OCI-LY1 (cell line): ENCODE results near the gene SCUBE2.

ENCODE experiments used
- H2AFZ ChIP-seq: fragments of 200-600 bp; sonication (generic), shearing (Covaris generic); 2 replicates; pipeline ENCODE4 v1.6.0; 2014; ENCODE audit warnings: antibody characterized with exemption, mild to moderate bottlenecking, low read length
- H3F3A ChIP-seq: fragments of 200-600 bp; sonication (generic), shearing (Covaris generic); 2 replicates; pipeline ENCODE4 v1.6.0; 2014; ENCODE audit warnings: mild to moderate bottlenecking, antibody characterized with exemption, low read length, moderate library complexity; ENCODE audit not compliant: insufficient read depth
- H3K27ac ChIP-seq: fragments of 200-600 bp; sonication (generic); 2 replicates; pipeline ENCODE4 v1.5.1; 2014; ENCODE audit warnings: low read length, mixed run types, mild to moderate bottlenecking, low read depth; ENCODE audit not compliant: poor library complexity, severe bottlenecking
- H3K27me3 ChIP-seq: fragments of 200-600 bp; sonication (generic); 2 replicates; pipeline ENCODE4 v1.6.0; 2014; ENCODE audit warnings: antibody characterized with exemption, mild to moderate bottlenecking, low read length, moderate library complexity; ENCODE audit not compliant: insufficient read depth
- H3K36me3 ChIP-seq: fragments of 200-600 bp; sonication (generic); 2 replicates; pipeline ENCODE4 v1.6.1; 2014; ENCODE audit warnings: mild to moderate bottlenecking, antibody characterized with exemption, low read length, moderate library complexity, mixed read lengths; ENCODE audit not compliant: insufficient read depth
- H3K4me1 ChIP-seq: fragments of 200-600 bp; sonication (generic); 2 replicates; pipeline ENCODE4 v1.5.1; 2014; ENCODE audit warnings: mild to moderate bottlenecking, low read length, moderate library complexity; ENCODE audit not compliant: insufficient read depth, severe bottlenecking
- H3K4me2 ChIP-seq: fragments of 200-600 bp; sonication (generic), shearing (Covaris generic); 2 replicates; pipeline ENCODE4 v1.6.1; 2014; ENCODE audit warnings: low read length
- H3K4me3 ChIP-seq: fragments of 200-600 bp; sonication (generic); 2 replicates; pipeline ENCODE4 v1.5.1; 2014; ENCODE audit warnings: low read length, low read depth, mild to moderate bottlenecking, mixed read lengths; ENCODE audit not compliant: poor library complexity, severe bottlenecking
- H3K79me2 ChIP-seq: fragments of 200-600 bp; shearing (Covaris generic); 2 replicates; pipeline ENCODE4 v1.6.1; 2016; ENCODE audit warnings: mixed run types, low read length, mixed read lengths; ENCODE audit not compliant: insufficient read depth
- H3K9ac ChIP-seq: fragments of 200-600 bp; sonication (generic), shearing (Covaris generic); 2 replicates; pipeline ENCODE4 v1.6.1; 2014; ENCODE audit warnings: mild to moderate bottlenecking, low read length, mixed read lengths
- H3K9me2 ChIP-seq: fragments of 200-600 bp; sonication (generic), shearing (Covaris generic); 2 replicates; pipeline ENCODE4 v1.6.1; 2014; ENCODE audit warnings: low read depth, mild to moderate bottlenecking, low read length, mixed read lengths
- H3K9me3 ChIP-seq: fragments of 200-600 bp; shearing (Covaris generic); 2 replicates; pipeline ENCODE4 v1.6.1; 2014; ENCODE audit warnings: low read length, mixed read lengths
- H4K20me1 ChIP-seq: fragments of 200-600 bp; sonication (generic), shearing (Covaris generic); 2 replicates; pipeline ENCODE4 v1.6.0; 2016; ENCODE audit warnings: mild to moderate bottlenecking, low read length; ENCODE audit not compliant: insufficient read depth
- CTCF ChIP-seq: fragments of 200-600 bp; sonication (generic), shearing (Covaris generic); IDR thresholded peaks from 2 replicates; pipeline ENCODE4 v1.5.1; 2017; ENCODE audit warnings: mild to moderate bottlenecking, antibody characterized with exemption, low read length, moderate library complexity, mixed read lengths
- EZH2 ChIP-seq: fragments of 200-600 bp; sonication (generic), shearing (Covaris generic); IDR thresholded peaks from 2 replicates; pipeline ENCODE4 v1.8.0; 2017; ENCODE audit warnings: borderline replicate concordance, mixed run types, mild to moderate bottlenecking, antibody characterized with exemption, low read length, moderate library complexity, mixed read lengths

Gene SCUBE2

GRCh38 chr11:8971924-8972316 is 119.5 kb downstream of the SCUBE2 start:
- Histone ChIP-seq H3K4me1 (no peaks in the 10 kb centered on the region), H3K4me2 (no peak overlapping the region), H3K27ac (no peak overlapping the region), H2AFZ (no peak overlapping the region), H3K36me3 (peaks cover 4% of the 10 kb centered on the region; the same call in 1 of the 2 replicates), H4K20me1 (no peaks in the 10 kb centered on the region), H3K9ac (no peak overlapping the region), H3K4me3 (no peak overlapping the region), H3K9me3 (no peaks in the 10 kb centered on the region), H3K79me2 (no peaks in the 10 kb centered on the region), H3K9me2 (no peaks in the 10 kb centered on the region), H3K27me3 (no peaks in the 10 kb centered on the region), H3F3A (no peaks in the 10 kb centered on the region)
- TF ChIP-seq EZH2: no peak
- TF ChIP-seq CTCF: no peak

- Histone ChIP-seq H3K4me2 (no peak overlapping the region), H3K79me2 (no peaks in the 10 kb centered on the region), H3K4me3 (no peak overlapping the region), H3K4me1 (no peaks in the 10 kb centered on the region), H3K9me2 (no peaks in the 10 kb centered on the region), H4K20me1 (no peaks in the 10 kb centered on the region), H2AFZ (no peak overlapping the region), H3K9ac (no peak overlapping the region), H3K27ac (no peak overlapping the region), H3F3A (no peaks in the 10 kb centered on the region), H3K27me3 (no peaks in the 10 kb centered on the region), H3K9me3 (no peaks in the 10 kb centered on the region), H3K36me3 (peaks cover 4% of the 10 kb centered on the region; the same call in 1 of the 2 replicates)
- TF ChIP-seq CTCF: no peak
- no peak for TF ChIP-seq EZH2
Observed at GRCh38 chr11:8971196-8971923, 120.0 kb downstream of the SCUBE2 start.
